Measurements from ENCODE around the gene FBXW8.

FBXW8 gene

GRCh38 chr12:117030187-117030900, 119.6 kb downstream of the FBXW8 start:
- no peak overlapping the region for H3K4me3 ChIP-seq (replicated peaks; ENCODE audit: low read depth, low read length)
- no peak for TF ChIP-seq CTCF (IDR thresholded peaks at IDR 0.05; ENCODE audit: low read depth, low read length, missing control alignments)
- DNase-seq (ENCODE audit: extremely low read depth, low read depth), result no peak

- no peak for TF ChIP-seq CTCF (IDR thresholded peaks at IDR 0.05; ENCODE audit: low read depth, low read length, missing control alignments)
- DNase-seq (ENCODE audit: extremely low read depth, low read depth), result no peak
These were observed 121.3 kb downstream of the FBXW8 start for GRCh38 chr12:117031843-117032592.

GRCh38 chr12:117032593-117033381, 122.0 kb downstream of the FBXW8 start:
- no peak overlapping the region for H3K4me3 ChIP-seq (replicated peaks; ENCODE audit: low read depth, low read length)
- no peak for DNase-seq (ENCODE audit: extremely low read depth, low read depth)
- no peak for TF ChIP-seq CTCF (IDR thresholded peaks at IDR 0.05; ENCODE audit: low read depth, low read length, missing control alignments)

More at GRCh38 chr12:117031843-117032592, 121.3 kb downstream of the FBXW8 start:
- H3K4me3 ChIP-seq (replicated peaks; ENCODE audit: low read depth, low read length), result no peak overlapping the region

- H3K4me3 ChIP-seq (replicated peaks; ENCODE audit: low read depth, low read length), result no peak overlapping the region
- no peak for DNase-seq (ENCODE audit: extremely low read depth, low read depth)
- TF ChIP-seq CTCF (IDR thresholded peaks at IDR 0.05; ENCODE audit: low read depth, low read length, missing control alignments), result no peak
These were observed 122.9 kb downstream of the FBXW8 start for GRCh38 chr12:117033382-117034221.

GRCh38 chr12:117034249-117034648, 123.5 kb downstream of the FBXW8 start:
- no peak for TF ChIP-seq CTCF (IDR thresholded peaks at IDR 0.05; ENCODE audit: low read depth, low read length, missing control alignments)
- no peak for DNase-seq (ENCODE audit: extremely low read depth, low read depth)
- H3K4me3 ChIP-seq (replicated peaks; ENCODE audit: low read depth, low read length), result no peak overlapping the region

- no peak for TF ChIP-seq CTCF (IDR thresholded peaks at IDR 0.05; ENCODE audit: low read depth, low read length, missing control alignments)
- DNase-seq (ENCODE audit: extremely low read depth, low read depth), result no peak
- H3K4me3 ChIP-seq (replicated peaks; ENCODE audit: low read depth, low read length), result no peak overlapping the region
These were observed 124.0 kb downstream of the FBXW8 start for GRCh38 chr12:117034701-117035151.
